Neural crest cell (in vitro differentiated cells): ENCODE data around the gene NHSL1. TPM values are rescaled to one million over a fixed set of nuclear protein-coding genes. Genes with fewer than 3 reads are reported as not detected.

Experiments
- DNase-seq: peaks from one replicate; pipeline ENCODE4 v3.0.0; 2021; ENCODE audit warnings: low read depth, mixed read lengths, low spot score
- H3K27ac Mint-ChIP-seq: one replicate; pipeline ENCODE4 v1.8.0; 2021; ENCODE audit warnings: mild to moderate bottlenecking, mixed read lengths; ENCODE audit not compliant: unreplicated experiment
- H3K27me3 Mint-ChIP-seq: 2 replicates; pipeline ENCODE4 v1.8.0; 2021; ENCODE audit warnings: low read depth, mild to moderate bottlenecking, mixed read lengths
- H3K36me3 Mint-ChIP-seq: 2 replicates; pipeline ENCODE4 v1.8.0; 2021; ENCODE audit warnings: low read depth, mild to moderate bottlenecking, mixed read lengths
- H3K4me1 Mint-ChIP-seq: 2 replicates; pipeline ENCODE4 v1.8.0; 2021; ENCODE audit warnings: mixed read lengths
- H3K4me3 Mint-ChIP-seq: one replicate; pipeline ENCODE4 v1.8.0; 2021; ENCODE audit warnings: mild to moderate bottlenecking, mixed read lengths
- H3K9me3 Mint-ChIP-seq: 2 replicates; pipeline ENCODE4 v1.8.0; 2021; ENCODE audit warnings: mixed read lengths
- CTCF ChIP-seq: fragments of 200-600 bp; sonication (generic); conservative IDR thresholded peaks from 2 replicates; pipeline ENCODE4 v1.5.0; 2021; ENCODE audit warnings: antibody characterized with exemption, mild to moderate bottlenecking
- total RNA-seq: library from RNA; stranded (reverse); gene quantifications from 2 replicates; pipeline ENCODE4 v1.2.1, GENCODE V29; 2021

Gene NHSL1
- total RNA-seq, 1 donor from 2014 or later, result 54.7 TPM

- DNase-seq, result no peak
- Mint-ChIP-seq H3K4me1 (peaks cover 51% of the 10 kb centered on the region), H3K4me3 (no peak overlapping the region), H3K9me3 (peaks cover 7% of the 10 kb centered on the region), H3K27ac (no peak overlapping the region), H3K36me3 (peaks cover 12% of the 10 kb centered on the region), H3K27me3 (no peaks in the 10 kb centered on the region)
- no peak for TF ChIP-seq CTCF
These were observed 28.8 kb upstream of the NHSL1 start for GRCh38 chr6:138528137-138528536.

- peaks cover 7% of the 10 kb centered on the region for H3K9me3 Mint-ChIP-seq
- DNase-seq, result no peak
- peak overlapping the region; percentile 50 for H3K4me3 Mint-ChIP-seq
- H3K27ac Mint-ChIP-seq, result peak overlapping the region; percentile 15
- peaks cover 56% of the 10 kb centered on the region for H3K4me1 Mint-ChIP-seq
- H3K36me3 Mint-ChIP-seq, result peaks cover 7% of the 10 kb centered on the region
- TF ChIP-seq CTCF, result no peak
- H3K27me3 Mint-ChIP-seq, result no peaks in the 10 kb centered on the region
These were observed 28.3 kb upstream of the NHSL1 start for GRCh38 chr6:138527411-138528088.

GRCh38 chr6:138526822-138527235 lies 27.5 kb upstream of the NHSL1 start:
- Mint-ChIP-seq H3K9me3 (peaks cover 7% of the 10 kb centered on the region), H3K4me3 (peak overlapping the region; percentile 50), H3K27ac (peak overlapping the region; percentile 39), H3K4me1 (peaks cover 60% of the 10 kb centered on the region), H3K27me3 (no peaks in the 10 kb centered on the region), H3K36me3 (peaks cover 5% of the 10 kb centered on the region)
- DNase-seq, result peak; percentile 19
- TF ChIP-seq CTCF, result no peak

- H3K4me1 Mint-ChIP-seq, result peaks cover 65% of the 10 kb centered on the region
- TF ChIP-seq CTCF, result no peak
- H3K27me3 Mint-ChIP-seq, result no peaks in the 10 kb centered on the region
- H3K9me3 Mint-ChIP-seq, result peaks cover 2% of the 10 kb centered on the region
- DNase-seq, result no peak
- no peak overlapping the region for H3K27ac Mint-ChIP-seq
- peaks cover 3% of the 10 kb centered on the region for H3K36me3 Mint-ChIP-seq
- H3K4me3 Mint-ChIP-seq, result no peak overlapping the region
These were observed 26.1 kb upstream of the NHSL1 start for GRCh38 chr6:138525355-138525754.

- peaks cover 59% of the 10 kb centered on the region for H3K4me1 Mint-ChIP-seq
- no peaks in the 10 kb centered on the region for H3K9me3 Mint-ChIP-seq
- no peak for TF ChIP-seq CTCF
- H3K27me3 Mint-ChIP-seq, result no peaks in the 10 kb centered on the region
- no peak overlapping the region for H3K27ac Mint-ChIP-seq
- no peaks in the 10 kb centered on the region for H3K36me3 Mint-ChIP-seq
- no peak overlapping the region for H3K4me3 Mint-ChIP-seq
- DNase-seq, result no peak
These were observed 25.2 kb upstream of the NHSL1 start for GRCh38 chr6:138524526-138524925.
